Cardiac septum (tissue), 1 donor: ENCODE results near the gene DOK3. TPM values are rescaled to one million over a fixed set of nuclear protein-coding genes. Genes with fewer than 3 reads are reported as not detected.

Experiments
- DNase-seq: peaks from one replicate; pipeline ENCODE4 v3.0.0-alpha.2; 2020; ENCODE audit warnings: low spot score
- intact Hi-C: fragments of 100-400 bp; cut with DNase I; formaldehyde crosslinking; loops from one replicate; pipeline ENCODE4 v1.14.0; 2022
- total RNA-seq: library from RNA; stranded (reverse); fragmentation: NEBNext Ultra II Directional; extraction: Animal tissue kit (Norgen Biotek cat#: 25700); gene quantifications from one replicate; pipeline ENCODE4 v1.2.1, GENCODE V29; 2021
- donor health status: DM: no; HTN: no; CAD: no.

Gene DOK3
- total RNA-seq, 1 donor from 2014 or later: 4.7 TPM

- intact Hi-C loops: loop anchor here (2.0 to 5.0 kb wide), 3 partner anchors 18 to 75 kb away; partner anchors contain the start of gene TMED9
- DNase-seq: peak; percentile 98
Observed at GRCh38 chr5:177516601-177517568, 7.3 kb upstream of the DOK3 start, which contains the start of gene DDX41. DDX41 (minus strand) TSS chr5:177516961; CDS start chr5:177516945, 16 bp downstream.

DNA sequence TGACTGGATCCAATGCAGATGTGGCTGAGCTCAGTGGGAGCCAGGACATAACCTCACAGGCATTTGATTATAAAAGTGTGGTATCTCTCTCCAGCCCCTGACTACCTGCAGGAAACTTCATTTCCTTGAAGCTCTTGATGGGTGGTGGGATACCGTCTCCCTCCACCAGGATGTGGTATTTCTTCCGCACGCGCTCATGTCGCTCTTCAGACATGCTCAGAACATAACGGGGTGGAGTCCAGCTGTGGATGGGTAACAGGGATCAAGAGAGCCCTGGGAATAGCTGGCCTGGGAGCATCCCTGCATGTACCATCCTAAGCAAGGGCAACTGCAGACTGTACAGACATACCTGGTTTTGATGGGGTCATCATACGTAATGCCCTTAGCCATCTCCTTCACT, 6.0 kb upstream of the DOK3 start:
- DNase-seq: no peak
- intact Hi-C loops: loop anchor here (5.0 kb wide), 1 partner anchor 77 kb away; the partner anchor contains the start of gene TMED9

GRCh38 chr5:177514541-177514940, 4.9 kb upstream of the DOK3 start:
- no peak for DNase-seq
- intact Hi-C loops: no loop called here

DNA sequence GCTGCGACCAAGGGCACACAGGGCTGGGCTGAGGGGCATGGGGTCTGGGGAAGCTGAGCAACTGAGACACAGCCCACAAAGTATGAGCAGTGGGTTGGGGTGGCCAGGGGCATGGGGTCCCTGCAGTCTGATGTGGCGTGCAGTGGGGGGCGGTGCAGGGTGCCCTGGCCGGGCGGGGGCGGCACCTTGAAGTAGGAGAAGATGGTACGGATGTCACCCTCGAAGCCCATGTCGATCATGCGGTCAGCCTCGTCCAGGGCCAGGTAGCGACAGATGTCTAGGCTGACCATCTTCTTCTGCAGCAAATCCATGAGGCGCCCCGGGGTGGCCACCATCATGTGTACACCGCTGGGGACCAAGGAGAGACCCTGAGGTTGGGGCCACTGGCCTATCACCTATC, 3.9 kb upstream of the DOK3 start:
- intact Hi-C loops: no loop called here
- DNase-seq: no peak

- intact Hi-C loops: no loop called here
- DNase-seq: no peak
Observed at GRCh38 chr5:177512736-177513380, 3.2 kb upstream of the DOK3 start.

- intact Hi-C loops: no loop called here
- DNase-seq: no peak
Observed at GRCh38 chr5:177511796-177512675, 2.4 kb upstream of the DOK3 start.

DNA sequence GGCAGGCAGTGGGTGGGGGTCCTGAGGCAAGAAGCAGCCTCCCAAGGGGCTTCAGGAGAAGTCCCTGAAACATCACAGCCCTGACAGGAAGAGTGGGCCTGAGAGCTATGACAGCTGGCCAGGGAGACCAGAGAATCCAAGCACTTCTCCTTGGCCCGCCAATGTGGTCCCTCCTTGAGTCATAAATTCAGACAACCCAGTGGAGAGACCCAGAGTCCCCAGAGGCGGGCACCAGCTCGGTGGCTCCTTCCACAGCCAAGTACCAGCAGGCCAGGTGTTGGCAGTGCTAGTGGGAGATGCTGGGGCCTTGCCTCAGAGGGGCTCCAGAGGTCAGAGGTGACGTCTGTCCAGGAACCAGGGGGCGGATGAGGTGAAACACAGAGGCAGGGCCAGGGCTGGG, 1.6 kb upstream of the DOK3 start:
- no peak for DNase-seq
- intact Hi-C loops: no loop called here

DNA sequence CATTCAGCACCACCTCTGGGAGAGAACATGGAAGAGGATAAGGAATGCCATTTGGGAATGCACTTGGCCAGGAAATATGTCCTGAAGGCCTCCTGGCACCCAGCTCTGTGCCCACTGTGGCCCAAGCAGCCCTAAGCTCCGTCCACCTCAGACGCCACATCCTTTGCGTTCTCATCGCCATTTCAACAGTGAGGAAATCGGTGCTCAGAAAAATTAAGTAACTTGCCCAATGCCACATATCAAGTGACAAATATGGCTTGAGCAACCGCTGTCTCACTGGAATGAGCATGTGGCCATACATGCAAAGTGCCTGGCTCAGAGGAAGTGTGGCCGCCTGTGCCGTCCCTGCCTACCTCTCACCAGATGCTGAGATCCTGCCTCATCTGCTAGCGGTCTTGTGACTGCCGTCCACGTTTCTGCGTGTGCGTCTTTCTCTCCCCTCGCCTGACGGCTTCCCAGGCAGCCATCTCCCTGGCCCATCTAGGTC, 984 bp upstream of the DOK3 start:
- intact Hi-C loops: no loop called here
- DNase-seq: peak; percentile 82

- intact Hi-C loops: no loop called here
- no peak for DNase-seq
Observed at GRCh38 chr5:177509991-177510566, 453 bp upstream of the DOK3 start.

DNA sequence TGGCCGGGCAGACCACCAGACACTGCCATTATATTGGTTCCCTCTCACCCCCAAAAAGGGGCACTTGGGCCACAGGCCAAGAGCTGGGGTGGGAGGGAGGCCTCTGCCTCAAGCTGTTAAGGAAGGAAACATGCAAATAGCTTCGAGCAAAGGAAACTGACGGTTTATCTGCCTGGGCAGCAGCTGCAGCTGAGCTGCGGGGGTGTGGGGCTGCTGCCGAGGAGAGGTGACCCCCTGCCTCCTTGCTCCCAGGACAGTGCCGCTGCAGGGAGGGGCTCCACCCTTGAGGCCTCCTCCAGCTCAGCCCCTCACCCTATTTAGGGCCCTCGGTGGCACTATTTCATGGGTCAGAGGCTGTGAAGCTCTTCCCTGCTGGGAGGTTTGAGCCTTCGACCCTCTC, 789 bp downstream of the DOK3 start:
- DNase-seq: no peak
- intact Hi-C loops: no loop called here

- intact Hi-C loops: no loop called here
Observed at GRCh38 chr5:177508221-177508611, 1.4 kb downstream of the DOK3 start.

DNA sequence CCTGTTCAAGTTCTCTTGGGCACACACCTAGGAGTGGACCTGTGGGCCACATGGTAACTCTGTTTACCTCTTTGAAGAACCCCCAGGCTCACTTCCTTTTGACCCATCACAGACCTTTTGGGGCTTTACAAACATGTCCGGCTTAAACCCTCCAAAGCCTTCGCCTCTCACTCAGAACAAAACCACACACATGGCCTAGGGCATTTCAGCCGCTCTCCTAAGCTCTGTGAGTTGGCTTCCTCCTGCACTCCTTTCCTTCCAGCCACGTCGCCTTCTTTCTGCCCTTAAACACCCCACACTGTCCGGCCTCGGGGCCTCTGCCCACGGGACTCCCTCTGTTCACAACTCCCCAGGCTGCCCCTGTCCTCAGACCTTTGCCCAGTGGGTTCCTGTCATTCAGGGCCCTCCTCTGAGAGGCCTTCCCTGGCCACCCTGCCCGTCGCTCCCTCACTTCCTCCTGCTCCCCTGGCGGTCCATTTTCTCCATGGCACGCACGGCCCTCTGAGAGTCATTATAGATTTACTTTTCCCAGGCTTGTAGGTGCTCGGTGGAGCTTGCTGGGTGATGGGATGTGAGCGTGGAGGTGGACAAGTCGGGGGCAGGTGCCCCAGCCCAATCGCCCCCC, 1.9 kb downstream of the DOK3 start:
- intact Hi-C loops: no loop called here
- DNase-seq: no peak

More at GRCh38 chr5:177508221-177508611, 1.4 kb downstream of the DOK3 start:
- DNase-seq: no peak

GRCh38 chr5:177507165-177507564, 2.5 kb downstream of the DOK3 start:
- intact Hi-C loops: no loop called here
- no peak for DNase-seq

- intact Hi-C loops: no loop called here
Observed at GRCh38 chr5:177505075-177505474, 4.6 kb downstream of the DOK3 start.

GRCh38 chr5:177504086-177505056, 5.3 kb downstream of the DOK3 start:
- no peak for DNase-seq
- intact Hi-C loops: no loop called here

More at GRCh38 chr5:177505075-177505474, 4.6 kb downstream of the DOK3 start:
- no peak for DNase-seq

- no peak for DNase-seq
- intact Hi-C loops: no loop called here
Observed at GRCh38 chr5:177503351-177504085, 6.1 kb downstream of the DOK3 start.

- DNase-seq: no peak
Observed at GRCh38 chr5:177502886-177503285, 6.7 kb downstream of the DOK3 start.

More at GRCh38 chr5:177502886-177503285, 6.7 kb downstream of the DOK3 start:
- intact Hi-C loops: no loop called here
